Measurements from ENCODE around the gene C1QL1.

Gene C1QL1

DNA sequence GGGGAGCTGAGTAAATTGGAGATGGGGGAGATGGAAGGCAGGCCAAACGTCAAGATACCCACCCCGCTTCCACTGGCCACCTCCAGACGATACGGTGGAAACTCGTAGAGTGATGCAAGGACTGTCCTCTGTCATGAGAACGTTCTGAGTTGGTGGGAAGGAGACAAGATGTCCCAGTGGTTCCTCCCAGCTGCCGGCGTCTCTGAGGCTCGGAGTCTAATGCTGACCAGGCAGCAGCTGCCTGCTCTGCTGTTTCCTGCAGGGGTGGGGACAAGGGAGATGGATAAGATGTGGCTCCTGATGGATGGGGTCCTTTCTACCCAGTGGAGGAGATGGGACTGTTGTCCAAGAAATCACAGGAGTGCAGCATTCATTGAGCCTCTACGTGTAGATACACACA, 28.2 kb upstream of the C1QL1 start:
- Histone ChIP-seq H3K27me3 (replicated peaks; ENCODE audit: control insufficient read depth, insufficient read depth, low read length) (no peaks in the 10 kb centered on the region), H3K4me3 (replicated peaks; ENCODE audit: low read depth, low read length) (no peak overlapping the region), H3K36me3 (ENCODE audit: control insufficient read depth, insufficient read depth, low read length) (no peaks in the 10 kb centered on the region)
- DNase-seq (ENCODE audit: extremely low read depth, insufficient read length) = no peak
- TF ChIP-seq, protein P1, sequence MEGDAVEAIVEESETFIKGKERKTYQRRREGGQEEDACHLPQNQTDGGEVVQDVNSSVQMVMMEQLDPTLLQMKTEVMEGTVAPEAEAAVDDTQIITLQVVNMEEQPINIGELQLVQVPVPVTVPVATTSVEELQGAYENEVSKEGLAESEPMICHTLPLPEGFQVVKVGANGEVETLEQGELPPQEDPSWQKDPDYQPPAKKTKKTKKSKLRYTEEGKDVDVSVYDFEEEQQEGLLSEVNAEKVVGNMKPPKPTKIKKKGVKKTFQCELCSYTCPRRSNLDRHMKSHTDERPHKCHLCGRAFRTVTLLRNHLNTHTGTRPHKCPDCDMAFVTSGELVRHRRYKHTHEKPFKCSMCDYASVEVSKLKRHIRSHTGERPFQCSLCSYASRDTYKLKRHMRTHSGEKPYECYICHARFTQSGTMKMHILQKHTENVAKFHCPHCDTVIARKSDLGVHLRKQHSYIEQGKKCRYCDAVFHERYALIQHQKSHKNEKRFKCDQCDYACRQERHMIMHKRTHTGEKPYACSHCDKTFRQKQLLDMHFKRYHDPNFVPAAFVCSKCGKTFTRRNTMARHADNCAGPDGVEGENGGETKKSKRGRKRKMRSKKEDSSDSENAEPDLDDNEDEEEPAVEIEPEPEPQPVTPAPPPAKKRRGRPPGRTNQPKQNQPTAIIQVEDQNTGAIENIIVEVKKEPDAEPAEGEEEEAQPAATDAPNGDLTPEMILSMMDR (IDR thresholded peaks at IDR 0.05; ENCODE audit: insufficient read depth, low read length, poor library complexity, severe bottlenecking) = no peak

DNA sequence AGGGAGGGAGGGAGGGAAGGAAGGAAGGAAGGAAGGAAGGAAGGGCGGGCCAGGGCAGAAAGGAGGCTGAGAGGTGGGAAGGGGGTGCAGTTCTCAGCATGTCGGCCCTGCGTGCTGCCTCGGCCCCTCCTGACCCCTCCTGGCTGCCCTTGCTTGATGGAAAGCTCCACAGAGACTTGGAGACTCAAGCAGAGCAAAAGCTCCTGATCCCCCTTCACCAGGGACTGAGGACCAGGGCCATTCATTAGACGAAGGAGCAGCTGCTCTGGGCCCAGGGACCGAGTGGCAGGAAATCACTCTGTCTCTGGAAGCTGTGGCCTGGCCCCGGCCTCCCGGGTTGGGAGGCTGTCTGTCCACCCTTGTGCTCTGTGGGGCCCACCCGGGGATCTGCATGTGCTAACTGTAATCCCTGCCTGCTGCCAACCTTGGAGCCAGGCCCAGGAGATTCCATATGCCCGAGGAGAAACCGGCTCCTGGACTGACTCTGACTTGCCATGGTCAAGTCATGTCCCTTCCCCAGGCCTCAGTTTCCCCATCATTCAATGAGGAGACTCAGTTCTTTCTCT, 27.4 kb upstream of the C1QL1 start:
- no peak for DNase-seq (ENCODE audit: extremely low read depth, insufficient read length)
- Histone ChIP-seq H3K36me3 (ENCODE audit: control insufficient read depth, insufficient read depth, low read length) (no peaks in the 10 kb centered on the region), H3K4me3 (replicated peaks; ENCODE audit: low read depth, low read length) (no peak overlapping the region)

DNA sequence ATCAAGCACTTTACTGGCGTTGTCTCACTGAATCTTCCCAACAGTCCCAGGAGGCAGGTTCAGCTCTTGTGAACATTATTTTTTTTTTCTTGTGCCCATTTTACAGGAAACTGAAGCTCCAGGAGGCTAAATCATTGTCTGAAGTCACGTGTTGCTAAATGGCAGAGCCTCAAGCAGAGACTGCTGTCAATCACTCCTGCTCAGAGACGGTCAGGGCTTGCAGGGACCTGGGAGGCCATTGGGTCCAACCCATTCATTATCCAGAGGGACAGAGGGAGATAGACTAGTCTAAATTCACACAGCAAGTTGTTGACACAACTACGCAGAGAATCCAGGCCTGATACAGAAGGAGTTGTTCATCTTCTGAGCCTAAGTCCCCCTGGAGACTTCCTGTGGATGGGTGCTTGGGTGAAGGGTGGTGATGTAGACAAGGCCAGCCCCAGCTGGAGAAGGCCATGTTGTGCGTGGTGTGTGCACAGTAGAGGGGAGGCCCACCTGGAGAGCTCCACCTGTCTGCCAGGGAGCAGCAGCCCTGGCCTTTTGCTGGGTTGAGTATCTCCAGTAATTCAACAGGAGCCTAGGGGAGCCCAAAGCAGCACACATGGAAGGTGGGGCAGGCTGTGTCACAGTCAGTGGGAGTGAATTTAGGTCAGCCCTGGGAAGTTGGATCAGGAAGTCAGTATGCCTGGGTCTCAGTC, 24.3 kb upstream of the C1QL1 start:
- Histone ChIP-seq H3K36me3 (ENCODE audit: control insufficient read depth, insufficient read depth, low read length) (no peaks in the 10 kb centered on the region), H3K27me3 (replicated peaks; ENCODE audit: control insufficient read depth, insufficient read depth, low read length) (no peaks in the 10 kb centered on the region), H3K4me3 (replicated peaks; ENCODE audit: low read depth, low read length) (no peak overlapping the region)
- DNase-seq (ENCODE audit: extremely low read depth, insufficient read length) = no peak
- TF ChIP-seq, protein P1 (IDR thresholded peaks at IDR 0.05; ENCODE audit: insufficient read depth, low read length, poor library complexity, severe bottlenecking) = no peak

More for the DNA sequence above, 27.4 kb upstream of the C1QL1 start:
- TF ChIP-seq, protein P1 (IDR thresholded peaks at IDR 0.05; ENCODE audit: insufficient read depth, low read length, poor library complexity, severe bottlenecking) = no peak
- no peaks in the 10 kb centered on the region for H3K27me3 ChIP-seq (replicated peaks; ENCODE audit: control insufficient read depth, insufficient read depth, low read length)

DNA sequence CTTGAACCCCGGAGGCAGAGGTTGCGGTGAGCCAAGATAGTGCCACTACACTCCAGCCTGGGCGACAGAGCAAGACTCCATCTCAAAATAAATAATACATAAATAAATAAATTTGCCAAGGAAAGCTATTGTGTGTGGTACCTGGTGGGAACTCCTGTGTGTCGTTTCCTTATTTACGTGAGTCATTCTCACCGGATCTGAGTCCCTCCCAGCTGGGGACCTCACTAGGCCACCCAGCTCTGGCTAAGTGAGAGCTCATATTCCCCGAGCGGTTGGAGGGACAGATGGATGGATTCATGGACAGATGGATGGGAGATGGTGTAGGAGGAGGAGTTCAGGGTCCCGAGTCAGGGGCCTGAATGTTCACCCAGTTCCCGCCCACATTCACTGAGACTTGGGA, 22.9 kb upstream of the C1QL1 start:
- DNase-seq (ENCODE audit: extremely low read depth, insufficient read length) = no peak
- H3K27me3 ChIP-seq (replicated peaks; ENCODE audit: control insufficient read depth, insufficient read depth, low read length) = no peaks in the 10 kb centered on the region
- H3K36me3 ChIP-seq (ENCODE audit: control insufficient read depth, insufficient read depth, low read length) = no peaks in the 10 kb centered on the region
- TF ChIP-seq, protein P1 (IDR thresholded peaks at IDR 0.05; ENCODE audit: insufficient read depth, low read length, poor library complexity, severe bottlenecking) = no peak
- H3K4me3 ChIP-seq (replicated peaks; ENCODE audit: low read depth, low read length) = no peak overlapping the region

DNA sequence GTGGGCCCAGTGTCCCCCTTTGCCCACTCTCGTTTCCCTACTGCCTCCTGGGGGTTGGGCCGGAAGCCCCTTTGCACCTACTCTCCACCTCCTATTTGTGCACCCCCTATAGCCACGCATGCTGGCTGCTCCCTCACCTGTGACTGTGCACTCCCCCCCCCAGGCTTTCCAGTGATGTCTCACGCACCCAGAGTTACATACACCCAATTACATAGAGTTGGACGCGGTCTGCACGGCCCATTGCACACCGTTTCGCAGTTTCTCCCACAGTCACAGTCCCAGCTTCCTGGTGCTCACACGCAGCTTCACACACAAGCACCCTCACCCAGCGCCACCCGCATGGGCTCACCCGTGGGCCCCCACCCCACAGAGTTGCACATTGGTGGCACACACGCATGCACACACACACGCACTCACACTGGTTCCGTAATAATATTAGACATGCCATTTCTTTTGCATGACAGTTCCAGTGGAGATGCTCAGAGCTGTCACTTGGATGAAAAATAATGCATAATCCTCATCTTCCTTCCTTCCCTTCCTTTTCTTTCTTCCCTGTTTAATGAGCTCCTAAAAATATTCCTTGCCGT, 21.5 kb upstream of the C1QL1 start:
- peak; percentile 42 for DNase-seq (ENCODE audit: extremely low read depth, insufficient read length)
- H3K27me3 ChIP-seq (replicated peaks; ENCODE audit: control insufficient read depth, insufficient read depth, low read length) = no peaks in the 10 kb centered on the region
- TF ChIP-seq, protein P1 (IDR thresholded peaks at IDR 0.05; ENCODE audit: insufficient read depth, low read length, poor library complexity, severe bottlenecking) = no peak
- H3K36me3 ChIP-seq (ENCODE audit: control insufficient read depth, insufficient read depth, low read length) = no peaks in the 10 kb centered on the region
- H3K4me3 ChIP-seq (replicated peaks; ENCODE audit: low read depth, low read length) = no peak overlapping the region

All from GM06990 (cell line).